ENCODE measurements around the gene PRKX. TPM values are rescaled to one million over a fixed set of nuclear protein-coding genes. Genes with fewer than 3 reads are reported as not detected.
A peak's percentile ranks its signal among the peaks of the same experiment; 100 is the strongest.
"Not testable (repeated sequence)": the region's sequence is repeated elsewhere in the genome, so short reads cannot be mapped to it uniquely, and the experiment has no call there.

Gene PRKX
- total RNA-seq, 2 experiments from 2014 or later: 26.0 to 31.5 TPM

- no peak for DNase-seq
- Mint-ChIP-seq H3K36me3 (peaks cover 3% of the 10 kb centered on the region), H3K4me3 (no peak overlapping the region), H3K27me3 (no peaks in the 10 kb centered on the region), H3K4me1 (peaks cover 5% of the 10 kb centered on the region), H3K9me3 (no peaks in the 10 kb centered on the region), H3K27ac (no peak overlapping the region)
These were observed 2.5 kb upstream of the PRKX start for GRCh38 chrX:3715921-3716320.

GRCh38 chrX:3714706-3715479, 1.4 kb upstream of the PRKX start:
- not testable (repeated sequence) for DNase-seq, H3K4me1 Mint-ChIP-seq, H3K27ac Mint-ChIP-seq, H3K4me3 Mint-ChIP-seq, H3K36me3 Mint-ChIP-seq, H3K9me3 Mint-ChIP-seq, H3K27me3 Mint-ChIP-seq

GRCh38 chrX:3713937-3714434, 537 bp upstream of the PRKX start:
- Mint-ChIP-seq H3K27me3 (no peaks in the 10 kb centered on the region), H3K9me3 (no peaks in the 10 kb centered on the region), H3K27ac (peak overlapping the region; percentile 54), H3K4me1 (peaks cover 5% of the 10 kb centered on the region), H3K4me3 (peak overlapping the region; percentile 72), H3K36me3 (peaks cover 3% of the 10 kb centered on the region)
- no peak for DNase-seq

- no peak overlapping the region for H3K27ac Mint-ChIP-seq
- no peaks in the 10 kb centered on the region for H3K27me3 Mint-ChIP-seq
- no peaks in the 10 kb centered on the region for H3K9me3 Mint-ChIP-seq
- no peak for DNase-seq
- H3K4me3 Mint-ChIP-seq: peak overlapping the region; percentile 95
- peaks cover 10% of the 10 kb centered on the region for H3K4me1 Mint-ChIP-seq
- H3K36me3 Mint-ChIP-seq: peaks cover 5% of the 10 kb centered on the region
These were observed 602 bp downstream of the PRKX start for GRCh38 chrX:3712870-3713224.

GRCh38 chrX:3712051-3712869, 1.2 kb downstream of the PRKX start:
- Mint-ChIP-seq H3K9me3 (no peaks in the 10 kb centered on the region), H3K27ac (peak overlapping the region; percentile 91), H3K4me3 (peak overlapping the region; percentile 95), H3K4me1 (peaks cover 14% of the 10 kb centered on the region), H3K27me3 (no peaks in the 10 kb centered on the region), H3K36me3 (peaks cover 5% of the 10 kb centered on the region)
- no peak for DNase-seq

- no peaks in the 10 kb centered on the region for H3K27me3 Mint-ChIP-seq
- no peak for DNase-seq
- H3K9me3 Mint-ChIP-seq: no peaks in the 10 kb centered on the region
- peak overlapping the region; percentile 91 for H3K27ac Mint-ChIP-seq
- peaks cover 19% of the 10 kb centered on the region for H3K4me1 Mint-ChIP-seq
- H3K36me3 Mint-ChIP-seq: peaks cover 10% of the 10 kb centered on the region
- peak overlapping the region; percentile 95 for H3K4me3 Mint-ChIP-seq
These were observed 2.0 kb downstream of the PRKX start for GRCh38 chrX:3711331-3711917.

- DNase-seq: not testable (repeated sequence)
- H3K4me1 Mint-ChIP-seq: peaks cover 37% of the 10 kb centered on the region
These were observed 5.7 kb downstream of the PRKX start for GRCh38 chrX:3707673-3708274.

GRCh38 chrX:3706481-3706880, 7.0 kb downstream of the PRKX start:
- Mint-ChIP-seq H3K27me3 (no peaks in the 10 kb centered on the region), H3K36me3 (peaks cover 43% of the 10 kb centered on the region), H3K4me3 (no peak overlapping the region), H3K4me1 (peaks cover 36% of the 10 kb centered on the region), H3K9me3 (no peaks in the 10 kb centered on the region), H3K27ac (peak overlapping the region; percentile 68)
- no peak for DNase-seq

More at GRCh38 chrX:3707673-3708274, 5.7 kb downstream of the PRKX start:
- H3K36me3 Mint-ChIP-seq: peaks cover 41% of the 10 kb centered on the region
- not testable (repeated sequence) for H3K27ac Mint-ChIP-seq, H3K4me3 Mint-ChIP-seq, H3K27me3 Mint-ChIP-seq, H3K9me3 Mint-ChIP-seq

GRCh38 chrX:3703251-3703650, 10.2 kb downstream of the PRKX start:
- not testable (repeated sequence) for H3K9me3 Mint-ChIP-seq
- H3K36me3 Mint-ChIP-seq: peaks cover 51% of the 10 kb centered on the region

GRCh38 chrX:3702095-3702494, 11.4 kb downstream of the PRKX start:
- Mint-ChIP-seq H3K4me1 (peaks cover 37% of the 10 kb centered on the region), H3K27ac (peak overlapping the region; percentile 75), H3K36me3 (peaks cover 47% of the 10 kb centered on the region)
- not testable (repeated sequence) for H3K4me3 Mint-ChIP-seq, DNase-seq, H3K9me3 Mint-ChIP-seq, H3K27me3 Mint-ChIP-seq

More at GRCh38 chrX:3703251-3703650, 10.2 kb downstream of the PRKX start:
- DNase-seq, H3K27me3 Mint-ChIP-seq, H3K4me3 Mint-ChIP-seq, H3K27ac Mint-ChIP-seq: not testable (repeated sequence)
- H3K4me1 Mint-ChIP-seq: peaks cover 45% of the 10 kb centered on the region

GRCh38 chrX:3701445-3701928, 12.0 kb downstream of the PRKX start:
- not testable (repeated sequence) for H3K9me3 Mint-ChIP-seq, DNase-seq, H3K27me3 Mint-ChIP-seq, H3K4me3 Mint-ChIP-seq
- peaks cover 34% of the 10 kb centered on the region for H3K4me1 Mint-ChIP-seq
- peak overlapping the region; percentile 45 for H3K27ac Mint-ChIP-seq
- peaks cover 44% of the 10 kb centered on the region for H3K36me3 Mint-ChIP-seq

- peak overlapping the region; percentile 77 for H3K4me3 Mint-ChIP-seq
- no peaks in the 10 kb centered on the region for H3K27me3 Mint-ChIP-seq
- no peak for DNase-seq
- peak overlapping the region; percentile 90 for H3K27ac Mint-ChIP-seq
- no peaks in the 10 kb centered on the region for H3K9me3 Mint-ChIP-seq
- H3K36me3 Mint-ChIP-seq: peaks cover 30% of the 10 kb centered on the region
- H3K4me1 Mint-ChIP-seq: peaks cover 30% of the 10 kb centered on the region
These were observed 13.5 kb downstream of the PRKX start for GRCh38 chrX:3699821-3700381.

GRCh38 chrX:3697701-3698279, 15.7 kb downstream of the PRKX start:
- Mint-ChIP-seq H3K27me3 (no peaks in the 10 kb centered on the region), H3K36me3 (peaks cover 18% of the 10 kb centered on the region), H3K4me3 (no peak overlapping the region), H3K9me3 (no peaks in the 10 kb centered on the region), H3K4me1 (peaks cover 25% of the 10 kb centered on the region), H3K27ac (no peak overlapping the region)
- no peak for DNase-seq

- Mint-ChIP-seq H3K9me3 (no peaks in the 10 kb centered on the region), H3K36me3 (peaks cover 17% of the 10 kb centered on the region), H3K4me1 (peaks cover 25% of the 10 kb centered on the region), H3K27me3 (no peaks in the 10 kb centered on the region), H3K4me3 (no peak overlapping the region), H3K27ac (no peak overlapping the region)
- no peak for DNase-seq
These were observed 16.2 kb downstream of the PRKX start for GRCh38 chrX:3697220-3697684.

Data from activated naive CD8-positive, alpha-beta T cell treated with anti-CD3 and anti-CD28 coated beads for 36 hours (primary cell).